Effector memory CD4-positive, alpha-beta T cell (primary cell): ENCODE data around the gene CCDC190.

Experiments
- DNase-seq, 3 donors: peaks; one replicate each; pipeline ENCODE4 v3.0.0-alpha.2; 2020
- H3K27ac ChIP-seq: 2 replicates; pipeline ENCODE4 v1.7.0; 2013; ENCODE audit warnings: mild to moderate bottlenecking, low read length, moderate library complexity; ENCODE audit not compliant: insufficient read depth, poor library complexity, severe bottlenecking
- H3K27me3 ChIP-seq: replicated peaks from 2 replicates; pipeline ENCODE4 v1.7.0; 2013; ENCODE audit warnings: mild to moderate bottlenecking, low read length; ENCODE audit not compliant: insufficient read depth, control insufficient read depth, poor library complexity, severe bottlenecking
- H3K36me3 ChIP-seq: 2 replicates; pipeline ENCODE4 v1.7.0; 2013; ENCODE audit warnings: mild to moderate bottlenecking, low read length, moderate library complexity; ENCODE audit not compliant: control insufficient read depth, insufficient read depth
- H3K4me1 ChIP-seq: 2 replicates; pipeline ENCODE4 v1.7.0; 2013; ENCODE audit warnings: low read length, mild to moderate bottlenecking; ENCODE audit not compliant: control insufficient read depth, insufficient read depth, poor library complexity, severe bottlenecking
- H3K4me3 ChIP-seq: 2 replicates; pipeline ENCODE4 v1.7.0; 2013; ENCODE audit warnings: low read length, low read depth, mild to moderate bottlenecking; ENCODE audit not compliant: insufficient read depth, poor library complexity, severe bottlenecking
- H3K9me3 ChIP-seq: 2 replicates; pipeline ENCODE4 v1.7.0; 2013; ENCODE audit warnings: mild to moderate bottlenecking, low read length, moderate library complexity; ENCODE audit not compliant: control insufficient read depth

CCDC190 gene

DNA sequence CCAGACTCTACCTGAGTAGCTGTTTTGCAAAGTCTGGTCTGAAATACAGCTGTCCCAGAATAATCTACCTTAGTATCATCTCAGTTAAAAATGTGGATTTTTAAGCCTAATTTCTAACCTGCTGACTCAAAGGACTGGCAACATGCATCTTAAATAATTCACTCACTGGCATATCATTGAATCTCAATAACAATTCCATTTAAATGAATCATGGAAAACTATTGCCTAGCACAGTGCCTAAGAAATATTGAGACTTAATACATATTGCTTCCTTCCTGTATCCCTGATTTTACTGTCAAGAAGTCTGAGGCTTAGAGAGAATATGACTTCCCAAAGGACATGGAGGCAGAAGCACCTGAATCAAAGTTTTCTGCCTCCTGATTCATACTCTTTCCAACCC is 3.1 kb downstream of the CCDC190 start:
- Histone ChIP-seq H3K9me3 (no peaks in the 10 kb centered on the region), H3K27me3 (peaks cover 7% of the 10 kb centered on the region), H3K27ac (no peak overlapping the region), H3K4me3 (no peak overlapping the region), H3K36me3 (no peaks in the 10 kb centered on the region), H3K4me1 (no peaks in the 10 kb centered on the region)
- no peak for DNase-seq

GRCh38 chr1:162856260-162856659 is 4.7 kb downstream of the CCDC190 start:
- DNase-seq: no peak
- Histone ChIP-seq H3K27me3 (no peaks in the 10 kb centered on the region), H3K9me3 (no peaks in the 10 kb centered on the region), H3K36me3 (no peaks in the 10 kb centered on the region), H3K4me1 (no peaks in the 10 kb centered on the region), H3K4me3 (no peak overlapping the region), H3K27ac (no peak overlapping the region)

GRCh38 chr1:162855461-162856150 is 5.4 kb downstream of the CCDC190 start:
- no peaks in the 10 kb centered on the region for H3K4me1 ChIP-seq
- no peak overlapping the region for H3K4me3 ChIP-seq
- H3K27ac ChIP-seq: no peak overlapping the region
- H3K36me3 ChIP-seq: no peaks in the 10 kb centered on the region
- no peaks in the 10 kb centered on the region for H3K27me3 ChIP-seq
- DNase-seq: no peak
- H3K9me3 ChIP-seq: no peaks in the 10 kb centered on the region

DNA sequence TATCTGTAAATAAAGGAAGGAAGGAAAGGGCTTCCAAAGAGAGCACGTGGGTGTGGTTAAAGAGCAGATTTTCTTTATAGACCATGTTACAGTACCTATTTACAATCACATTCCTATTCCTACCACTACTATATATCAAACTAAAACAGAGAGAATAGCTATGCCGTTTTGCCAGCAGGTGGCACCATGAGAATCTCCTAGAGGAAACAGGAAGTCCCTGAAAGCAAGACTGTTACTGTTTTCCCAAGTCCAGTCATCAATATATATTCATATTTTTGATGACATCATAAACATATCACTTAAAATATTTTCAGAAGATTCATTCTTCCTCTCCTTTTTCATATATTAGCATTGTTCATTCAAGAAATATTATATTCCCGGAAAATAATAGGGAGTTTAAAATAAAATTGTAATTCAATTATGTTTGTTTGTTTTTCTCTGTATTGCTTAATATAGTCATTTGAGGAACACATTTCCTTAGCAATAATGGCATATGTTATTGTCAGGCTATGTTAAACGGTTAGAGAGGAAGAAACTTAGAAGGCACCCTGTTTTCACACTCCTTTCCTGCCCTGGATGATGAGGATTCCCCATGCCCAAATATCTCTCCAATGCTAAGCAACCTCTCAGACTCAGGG is 6.6 kb downstream of the CCDC190 start:
- no peaks in the 10 kb centered on the region for H3K36me3 ChIP-seq
- H3K9me3 ChIP-seq: no peaks in the 10 kb centered on the region
- H3K27ac ChIP-seq: no peak overlapping the region
- H3K27me3 ChIP-seq: no peaks in the 10 kb centered on the region
- H3K4me1 ChIP-seq: no peaks in the 10 kb centered on the region
- DNase-seq: peak in 2 of 3 donors; percentile 7 to 30
- no peak overlapping the region for H3K4me3 ChIP-seq

GRCh38 chr1:162851341-162851740 is 9.6 kb downstream of the CCDC190 start:
- Histone ChIP-seq H3K27ac (no peak overlapping the region), H3K4me1 (no peaks in the 10 kb centered on the region), H3K27me3 (no peaks in the 10 kb centered on the region), H3K36me3 (no peaks in the 10 kb centered on the region), H3K9me3 (no peaks in the 10 kb centered on the region), H3K4me3 (no peak overlapping the region)
- no peak for DNase-seq

- DNase-seq: no peak
- H3K4me3 ChIP-seq: no peak overlapping the region
- H3K9me3 ChIP-seq: no peaks in the 10 kb centered on the region
- H3K36me3 ChIP-seq: no peaks in the 10 kb centered on the region
- no peak overlapping the region for H3K27ac ChIP-seq
- no peaks in the 10 kb centered on the region for H3K27me3 ChIP-seq
- H3K4me1 ChIP-seq: no peaks in the 10 kb centered on the region
Measured at GRCh38 chr1:162849711-162850110, 11.3 kb downstream of the CCDC190 start.

- Histone ChIP-seq H3K9me3 (no peaks in the 10 kb centered on the region), H3K4me1 (no peaks in the 10 kb centered on the region), H3K27me3 (no peaks in the 10 kb centered on the region), H3K27ac (no peak overlapping the region), H3K4me3 (no peak overlapping the region), H3K36me3 (no peaks in the 10 kb centered on the region)
- DNase-seq: peak; percentile 37 to 67 (median 50)
Measured at GRCh38 chr1:162847839-162848453, 13.0 kb downstream of the CCDC190 start.

GRCh38 chr1:162846256-162847212 is 14.4 kb downstream of the CCDC190 start:
- DNase-seq: no peak
- Histone ChIP-seq H3K4me1 (no peaks in the 10 kb centered on the region), H3K36me3 (no peaks in the 10 kb centered on the region), H3K27ac (no peak overlapping the region), H3K9me3 (no peaks in the 10 kb centered on the region), H3K27me3 (no peaks in the 10 kb centered on the region), H3K4me3 (no peak overlapping the region)

DNA sequence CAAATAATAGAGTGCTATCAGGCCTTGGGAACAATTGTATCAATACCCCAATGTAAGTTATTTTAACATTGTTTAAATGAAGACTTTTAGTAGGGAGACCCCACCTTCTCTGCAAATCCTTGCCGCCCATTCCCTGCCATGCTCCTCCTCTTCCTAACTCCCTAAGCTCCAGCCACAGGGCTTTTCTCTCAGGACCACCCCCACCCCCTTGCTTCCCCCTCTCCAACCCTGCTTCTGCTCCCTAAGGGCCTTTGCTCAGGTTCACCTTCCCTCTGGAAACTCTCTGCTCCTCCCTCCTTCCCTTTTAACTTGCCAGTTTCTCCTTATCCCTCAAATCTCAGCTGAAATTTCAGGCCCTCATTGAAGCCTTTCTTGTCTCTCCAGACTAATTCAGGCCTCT is 16.8 kb downstream of the CCDC190 start:
- H3K4me1 ChIP-seq: no peaks in the 10 kb centered on the region
- no peak for DNase-seq
- no peak overlapping the region for H3K27ac ChIP-seq
- H3K27me3 ChIP-seq: no peaks in the 10 kb centered on the region
- no peaks in the 10 kb centered on the region for H3K36me3 ChIP-seq
- no peaks in the 10 kb centered on the region for H3K9me3 ChIP-seq
- H3K4me3 ChIP-seq: no peak overlapping the region
